Measurements from ENCODE around the gene ZFYVE28.

DNA sequence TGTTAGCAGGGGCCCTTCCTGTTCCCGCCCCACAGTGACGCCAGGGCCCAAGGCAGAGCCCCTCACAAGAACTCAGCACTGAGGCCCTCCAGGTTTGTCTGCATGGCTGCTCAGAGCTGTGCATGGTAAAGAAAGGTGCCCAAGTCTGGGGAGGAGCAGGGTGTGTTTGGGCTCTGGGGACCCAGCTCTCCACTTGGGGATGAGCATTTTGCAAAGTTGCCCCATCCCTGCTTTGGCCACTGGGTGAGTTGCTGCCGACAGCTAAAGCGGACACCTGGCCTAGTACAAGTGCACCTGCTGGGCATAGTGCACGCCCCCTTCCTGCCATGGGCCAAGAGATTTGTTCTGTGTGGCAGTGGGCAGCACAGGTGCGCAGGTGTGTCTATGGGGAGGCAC, 154.5 kb downstream of the ZFYVE28 start:
- TF ChIP-seq, protein P1, sequence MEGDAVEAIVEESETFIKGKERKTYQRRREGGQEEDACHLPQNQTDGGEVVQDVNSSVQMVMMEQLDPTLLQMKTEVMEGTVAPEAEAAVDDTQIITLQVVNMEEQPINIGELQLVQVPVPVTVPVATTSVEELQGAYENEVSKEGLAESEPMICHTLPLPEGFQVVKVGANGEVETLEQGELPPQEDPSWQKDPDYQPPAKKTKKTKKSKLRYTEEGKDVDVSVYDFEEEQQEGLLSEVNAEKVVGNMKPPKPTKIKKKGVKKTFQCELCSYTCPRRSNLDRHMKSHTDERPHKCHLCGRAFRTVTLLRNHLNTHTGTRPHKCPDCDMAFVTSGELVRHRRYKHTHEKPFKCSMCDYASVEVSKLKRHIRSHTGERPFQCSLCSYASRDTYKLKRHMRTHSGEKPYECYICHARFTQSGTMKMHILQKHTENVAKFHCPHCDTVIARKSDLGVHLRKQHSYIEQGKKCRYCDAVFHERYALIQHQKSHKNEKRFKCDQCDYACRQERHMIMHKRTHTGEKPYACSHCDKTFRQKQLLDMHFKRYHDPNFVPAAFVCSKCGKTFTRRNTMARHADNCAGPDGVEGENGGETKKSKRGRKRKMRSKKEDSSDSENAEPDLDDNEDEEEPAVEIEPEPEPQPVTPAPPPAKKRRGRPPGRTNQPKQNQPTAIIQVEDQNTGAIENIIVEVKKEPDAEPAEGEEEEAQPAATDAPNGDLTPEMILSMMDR (IDR thresholded peaks at IDR 0.05): no peak
- TF ChIP-seq RAD21 (IDR thresholded peaks at IDR 0.05; ENCODE audit: low read length) (no peak), NRF1 (IDR thresholded peaks at IDR 0.05; ENCODE audit: low read depth, low read length) (no peak), GABPA (IDR thresholded peaks at IDR 0.05; ENCODE audit: low read depth) (no peak), EZH2phosphoT487 (IDR thresholded peaks at IDR 0.05; ENCODE audit: borderline replicate concordance, low read depth) (no peak), SIN3A (IDR thresholded peaks at IDR 0.05; ENCODE audit: borderline replicate concordance, low read depth, low read length) (no peak), RFX5 (IDR thresholded peaks at IDR 0.05; ENCODE audit: low read length) (no peak), TEAD4 (IDR thresholded peaks at IDR 0.05; ENCODE audit: borderline replicate concordance, insufficient read depth) (no peak), FOSL2 (IDR thresholded peaks at IDR 0.05; ENCODE audit: borderline replicate concordance, low read depth) (no peak)
- TF ChIP-seq, protein P2, sequence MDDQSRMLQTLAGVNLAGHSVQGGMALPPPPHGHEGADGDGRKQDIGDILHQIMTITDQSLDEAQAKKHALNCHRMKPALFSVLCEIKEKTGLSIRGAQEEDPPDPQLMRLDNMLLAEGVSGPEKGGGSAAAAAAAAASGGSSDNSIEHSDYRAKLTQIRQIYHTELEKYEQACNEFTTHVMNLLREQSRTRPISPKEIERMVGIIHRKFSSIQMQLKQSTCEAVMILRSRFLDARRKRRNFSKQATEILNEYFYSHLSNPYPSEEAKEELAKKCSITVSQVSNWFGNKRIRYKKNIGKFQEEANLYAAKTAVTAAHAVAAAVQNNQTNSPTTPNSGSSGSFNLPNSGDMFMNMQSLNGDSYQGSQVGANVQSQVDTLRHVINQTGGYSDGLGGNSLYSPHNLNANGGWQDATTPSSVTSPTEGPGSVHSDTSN (IDR thresholded peaks at IDR 0.05): no peak
- TF ChIP-seq, protein P3, sequence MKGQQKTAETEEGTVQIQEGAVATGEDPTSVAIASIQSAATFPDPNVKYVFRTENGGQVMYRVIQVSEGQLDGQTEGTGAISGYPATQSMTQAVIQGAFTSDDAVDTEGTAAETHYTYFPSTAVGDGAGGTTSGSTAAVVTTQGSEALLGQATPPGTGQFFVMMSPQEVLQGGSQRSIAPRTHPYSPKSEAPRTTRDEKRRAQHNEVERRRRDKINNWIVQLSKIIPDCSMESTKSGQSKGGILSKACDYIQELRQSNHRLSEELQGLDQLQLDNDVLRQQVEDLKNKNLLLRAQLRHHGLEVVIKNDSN (IDR thresholded peaks at IDR 0.05; ENCODE audit: borderline replicate concordance, low read depth): no peak

Measured in SK-N-SH (cell line).